ENCODE measurements around the gene ICOS.
"Not testable (repeated sequence)": the region's sequence is repeated elsewhere in the genome, so short reads cannot be mapped to it uniquely, and the experiment has no call there.

ICOS gene

GRCh38 chr2:203983064-203983715, 46.6 kb downstream of the ICOS start:
- no peak for DNase-seq

GRCh38 chr2:203985978-203986377, 49.4 kb downstream of the ICOS start:
- DNase-seq = not testable (repeated sequence)

GRCh38 chr2:203987959-203988358, 51.4 kb downstream of the ICOS start:
- no peak for DNase-seq

GRCh38 chr2:203988500-203989260, 52.1 kb downstream of the ICOS start:
- no peak for DNase-seq

- no peak for DNase-seq
Observed at GRCh38 chr2:203989521-203989920, 53.0 kb downstream of the ICOS start.

- DNase-seq = no peak
Observed at GRCh38 chr2:203992509-203992908, 55.9 kb downstream of the ICOS start.

- no peak for DNase-seq
Observed at GRCh38 chr2:203993011-203993410, 56.4 kb downstream of the ICOS start.

- no peak for DNase-seq
Observed at GRCh38 chr2:203993560-203993959, 57.0 kb downstream of the ICOS start.

GRCh38 chr2:203994735-203995134, 58.2 kb downstream of the ICOS start:
- DNase-seq = no peak

GRCh38 chr2:203996692-203997091, 60.1 kb downstream of the ICOS start:
- no peak for DNase-seq

GRCh38 chr2:203997481-203997880, 60.9 kb downstream of the ICOS start:
- no peak for DNase-seq

- no peak for DNase-seq
Observed at GRCh38 chr2:203997980-203998809, 61.6 kb downstream of the ICOS start.

- no peak for DNase-seq
Observed at GRCh38 chr2:203999835-204000234, 63.3 kb downstream of the ICOS start.

- no peak for DNase-seq
Observed at GRCh38 chr2:204000446-204000845, 63.9 kb downstream of the ICOS start.

- no peak for DNase-seq
Observed at GRCh38 chr2:204003276-204003990, 66.9 kb downstream of the ICOS start.

- DNase-seq = no peak
Observed at GRCh38 chr2:204004912-204005311, 68.3 kb downstream of the ICOS start.

- DNase-seq = no peak
Observed at GRCh38 chr2:204005940-204006721, 69.6 kb downstream of the ICOS start.

- DNase-seq = no peak
Observed at GRCh38 chr2:204008352-204008751, 71.8 kb downstream of the ICOS start.

GRCh38 chr2:204010628-204011560, 74.3 kb downstream of the ICOS start:
- DNase-seq = no peak

All from NCI-H1694 treated with DMSO at 0.1 percent for 48 hours (cell line).